Stimulated activated CD4-positive, alpha-beta T cell treated with anti-CD3 and anti-CD28 coated beads, TNF-alpha, amount 100 ng/mL, for 24 hours (primary cell): ENCODE data around the gene LTBP1.
A peak's percentile ranks its signal among the peaks of the same experiment; 100 is the strongest.
"Not testable (repeated sequence)": the region's sequence is repeated elsewhere in the genome, so short reads cannot be mapped to it uniquely, and the experiment has no call there.

ENCODE experiments used
- DNase-seq, 3 experiments: peaks; one replicate each; pipeline ENCODE4 v3.0.0-alpha.2; 2020; ENCODE audit warnings: low read depth in 3 of 3

Gene LTBP1

DNA sequence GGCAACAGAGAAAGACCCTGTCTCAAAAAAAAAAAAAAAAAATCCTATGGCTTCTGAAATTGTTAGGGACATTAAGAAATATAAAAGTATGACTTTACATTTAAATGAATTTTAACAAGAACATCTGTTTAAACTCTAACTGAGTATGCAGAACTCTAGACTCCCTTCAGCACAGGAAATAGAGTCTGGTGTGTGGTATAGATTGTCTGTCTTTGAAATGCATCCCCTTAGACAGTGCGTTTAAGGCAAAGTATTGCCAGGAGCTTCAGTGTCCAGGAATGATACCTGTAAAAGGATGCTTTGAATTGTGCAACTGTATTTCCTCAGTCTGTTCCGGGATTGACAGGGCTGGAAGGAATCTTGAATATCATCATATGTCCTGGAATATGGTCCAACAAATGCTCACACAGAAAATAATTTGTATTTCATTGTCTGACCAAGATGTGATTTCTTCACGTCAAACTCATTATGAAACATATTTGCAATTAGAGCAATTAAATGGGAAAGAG lies 396.7 kb downstream of the LTBP1 start:
- no peak for DNase-seq

- no peak for DNase-seq
Measured at GRCh38 chr2:33344230-33344629, 397.5 kb downstream of the LTBP1 start.

DNA sequence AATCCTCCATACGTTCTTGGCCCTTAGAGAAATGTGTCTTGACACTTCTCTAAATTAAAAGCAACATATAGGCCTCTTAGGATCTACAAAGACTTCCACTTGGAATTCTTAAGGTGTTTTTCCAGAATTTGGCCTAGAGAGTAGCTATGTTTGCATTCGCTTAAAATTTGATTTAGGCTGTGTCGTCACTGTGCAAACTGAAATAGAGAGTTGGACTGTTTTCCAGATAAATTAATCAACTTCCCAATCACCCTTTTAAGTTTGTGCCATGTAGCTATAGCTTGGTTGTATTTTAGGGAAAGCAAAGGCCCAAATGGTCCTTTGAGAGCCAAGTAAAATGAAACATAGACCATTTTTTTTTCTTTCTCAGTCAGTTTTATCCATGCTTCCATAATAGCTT lies 401.1 kb downstream of the LTBP1 start:
- DNase-seq = no peak

DNA sequence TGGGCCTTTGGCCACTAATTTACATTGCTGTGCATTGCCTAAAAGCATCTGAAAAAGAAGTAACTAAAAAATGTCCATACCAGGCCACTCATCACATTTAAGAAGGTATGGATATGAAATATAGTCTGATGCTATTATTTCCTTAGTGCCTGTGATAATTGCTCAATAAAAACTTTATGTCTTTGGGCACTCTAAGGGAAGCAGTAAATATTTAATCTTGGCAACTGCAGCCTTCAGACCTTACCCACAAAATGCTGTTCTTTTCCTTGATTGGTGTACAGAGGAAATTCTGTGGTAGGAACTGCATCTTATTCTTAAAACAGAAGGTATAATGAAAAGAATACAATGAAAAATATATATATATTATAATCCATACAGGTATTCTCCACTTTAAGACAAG lies 403.9 kb downstream of the LTBP1 start:
- DNase-seq = no peak

DNA sequence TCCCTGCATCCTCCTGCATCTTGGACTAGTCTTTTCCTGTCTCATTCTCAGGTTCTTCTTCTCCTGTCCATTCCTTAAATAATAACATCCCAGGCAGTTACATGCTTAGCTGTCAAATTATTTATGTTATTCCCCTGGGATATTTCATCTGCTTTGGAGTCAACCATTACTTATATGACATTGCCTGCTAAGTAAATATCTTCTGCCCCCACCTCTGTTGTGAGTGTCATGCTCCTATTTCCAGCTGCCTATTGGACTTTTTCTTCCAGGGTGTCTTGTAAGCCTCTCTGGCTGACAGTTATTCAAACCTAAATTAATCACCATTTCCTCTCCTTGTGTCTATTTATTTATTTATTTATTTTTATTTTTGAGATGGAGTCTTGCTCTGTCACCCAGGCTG lies 405.0 kb downstream of the LTBP1 start:
- no peak for DNase-seq

DNA sequence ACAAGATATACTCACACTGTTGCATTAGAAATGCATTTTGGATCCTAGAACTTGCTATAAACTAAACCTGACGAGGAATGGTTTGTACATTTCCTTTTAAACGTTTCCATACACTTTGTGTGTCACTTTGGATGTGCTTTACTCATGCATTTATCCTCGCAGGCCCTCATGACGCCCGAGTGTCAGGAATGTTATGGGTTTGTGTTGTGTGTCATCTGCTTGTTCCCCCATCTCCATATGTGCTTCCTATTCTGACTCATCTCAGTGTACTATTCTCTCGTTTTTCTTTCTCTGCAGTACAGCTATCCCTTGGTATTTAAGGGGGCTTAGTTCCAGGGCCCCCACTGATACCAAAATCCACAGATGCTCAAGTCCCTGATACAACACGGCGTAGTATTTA lies 408.2 kb downstream of the LTBP1 start:
- DNase-seq = no peak

GRCh38 chr2:33358878-33359277 lies 412.1 kb downstream of the LTBP1 start:
- DNase-seq = no peak

DNA sequence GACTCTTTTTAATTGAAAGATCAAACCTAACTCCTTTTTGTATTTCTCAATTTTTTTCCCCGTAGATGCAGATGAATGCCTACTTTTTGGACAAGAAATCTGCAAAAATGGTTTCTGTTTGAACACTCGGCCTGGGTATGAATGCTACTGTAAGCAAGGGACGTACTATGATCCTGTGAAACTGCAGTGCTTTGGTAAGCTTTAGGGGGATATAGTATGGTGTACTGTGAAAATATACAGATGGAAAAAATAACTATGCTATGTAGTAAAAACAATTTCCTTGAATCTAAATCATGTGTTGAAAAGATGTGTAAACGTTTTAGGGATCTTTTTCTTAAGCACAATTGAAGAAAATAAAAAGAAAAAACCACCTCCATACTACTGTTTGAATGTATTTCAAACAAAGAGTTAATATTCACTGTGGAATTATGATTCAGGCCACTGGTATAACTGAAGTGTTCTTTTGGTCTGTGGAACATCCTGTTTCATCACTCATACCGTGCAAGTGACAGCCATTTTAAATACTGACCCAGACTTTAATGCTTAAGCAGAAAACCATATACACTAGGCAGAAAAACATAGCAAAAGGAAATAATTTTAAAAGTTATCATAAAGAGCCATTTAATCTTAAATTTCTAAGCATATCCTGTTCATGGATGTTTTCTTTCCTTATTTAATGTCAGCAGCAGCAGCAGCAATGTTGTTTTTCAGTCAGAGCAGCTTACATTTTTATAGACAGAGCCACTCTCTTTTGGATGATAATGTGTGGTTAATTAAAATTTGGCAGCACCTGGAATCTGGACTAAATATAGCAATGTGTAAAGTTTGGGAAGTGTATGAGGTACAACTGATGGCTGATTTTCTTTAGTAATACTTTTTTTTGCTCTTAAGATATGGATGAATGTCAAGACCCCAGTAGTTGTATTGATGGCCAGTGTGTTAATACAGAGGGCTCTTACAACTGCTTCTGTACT lies 416.9 kb downstream of the LTBP1 start:
- DNase-seq = no peak

DNA sequence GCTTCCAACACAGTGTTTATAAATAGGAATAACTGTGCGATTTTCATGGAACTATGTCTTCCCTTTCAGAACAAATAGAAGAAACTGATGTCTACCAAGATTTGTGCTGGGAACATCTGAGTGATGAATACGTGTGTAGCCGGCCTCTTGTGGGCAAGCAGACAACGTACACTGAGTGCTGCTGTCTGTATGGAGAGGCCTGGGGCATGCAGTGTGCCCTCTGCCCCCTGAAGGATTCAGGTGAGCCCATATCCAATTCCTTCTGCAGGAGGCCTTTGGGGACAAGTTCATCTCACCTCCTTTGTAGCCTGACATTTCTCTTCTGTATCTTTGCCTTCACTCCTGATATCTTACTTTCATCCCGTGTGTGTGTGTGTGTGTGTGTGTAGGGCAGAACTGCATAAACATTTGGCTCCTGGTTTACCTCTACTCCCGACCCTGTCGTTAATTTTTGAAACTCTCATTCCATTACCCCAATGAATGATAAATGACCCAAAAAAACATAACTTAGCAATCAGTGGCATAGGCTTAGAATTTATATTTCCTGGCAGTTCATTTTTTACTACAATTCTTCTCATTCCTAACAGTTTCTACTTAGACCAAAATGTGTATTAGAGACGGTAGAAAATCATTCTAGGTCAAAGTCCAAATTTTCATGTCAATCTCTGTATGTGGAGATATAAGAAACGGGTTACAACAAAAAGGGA lies 418.7 kb downstream of the LTBP1 start:
- DNase-seq = no peak

GRCh38 chr2:33366473-33366872 lies 419.7 kb downstream of the LTBP1 start:
- no peak for DNase-seq

DNA sequence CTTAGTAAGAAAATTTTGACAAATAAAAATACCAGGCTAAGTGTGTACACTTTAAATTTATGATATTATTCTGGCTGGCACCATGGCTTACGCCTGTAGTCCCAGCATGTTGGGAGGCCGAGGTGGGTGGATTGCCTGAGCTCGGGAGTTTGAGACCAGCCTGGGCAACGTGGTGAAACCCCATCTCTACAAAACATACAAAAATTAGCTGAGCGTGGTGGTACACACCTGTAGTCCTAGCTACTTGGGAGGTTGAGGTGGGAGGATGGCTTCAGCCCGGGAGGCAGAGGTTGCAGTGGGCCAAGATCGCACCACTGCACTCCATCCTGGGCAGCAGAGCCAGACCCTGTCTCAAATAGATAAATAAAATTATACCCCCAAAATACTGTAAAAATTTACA lies 421.8 kb downstream of the LTBP1 start:
- not testable (repeated sequence) for DNase-seq

- DNase-seq = no peak
Measured at GRCh38 chr2:33369191-33369590, 422.4 kb downstream of the LTBP1 start.

DNA sequence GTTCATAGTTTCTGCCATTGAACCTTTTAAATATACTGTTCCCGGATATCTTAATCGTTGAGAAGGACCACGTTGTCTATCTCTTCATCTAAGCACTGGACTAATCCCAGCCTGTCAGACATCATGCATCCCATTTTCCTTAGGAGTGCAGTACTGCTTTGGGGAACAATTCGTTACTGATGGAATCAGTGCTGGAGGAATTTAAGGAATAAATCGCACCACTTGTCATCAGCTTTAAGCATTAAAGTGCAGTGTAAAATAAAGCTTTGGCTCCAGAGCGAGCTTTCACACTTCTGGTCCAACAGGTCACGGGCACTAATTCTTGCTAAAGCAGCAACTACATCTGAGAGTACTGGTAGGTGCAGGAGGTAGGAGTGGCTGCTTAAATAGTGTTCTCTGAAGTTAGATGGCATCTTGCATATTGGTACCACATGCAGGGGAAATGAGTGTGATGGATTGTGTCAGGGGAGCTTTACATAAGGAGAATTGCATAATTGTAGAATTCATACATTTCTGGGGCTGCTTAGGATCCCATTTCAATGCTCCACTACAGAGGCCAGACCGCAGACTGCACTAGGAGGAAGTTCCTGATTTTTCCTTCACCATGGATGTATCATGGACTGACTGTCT lies 424.0 kb downstream of the LTBP1 start:
- no peak for DNase-seq

GRCh38 chr2:33371304-33372090 lies 424.7 kb downstream of the LTBP1 start:
- DNase-seq = no peak

DNA sequence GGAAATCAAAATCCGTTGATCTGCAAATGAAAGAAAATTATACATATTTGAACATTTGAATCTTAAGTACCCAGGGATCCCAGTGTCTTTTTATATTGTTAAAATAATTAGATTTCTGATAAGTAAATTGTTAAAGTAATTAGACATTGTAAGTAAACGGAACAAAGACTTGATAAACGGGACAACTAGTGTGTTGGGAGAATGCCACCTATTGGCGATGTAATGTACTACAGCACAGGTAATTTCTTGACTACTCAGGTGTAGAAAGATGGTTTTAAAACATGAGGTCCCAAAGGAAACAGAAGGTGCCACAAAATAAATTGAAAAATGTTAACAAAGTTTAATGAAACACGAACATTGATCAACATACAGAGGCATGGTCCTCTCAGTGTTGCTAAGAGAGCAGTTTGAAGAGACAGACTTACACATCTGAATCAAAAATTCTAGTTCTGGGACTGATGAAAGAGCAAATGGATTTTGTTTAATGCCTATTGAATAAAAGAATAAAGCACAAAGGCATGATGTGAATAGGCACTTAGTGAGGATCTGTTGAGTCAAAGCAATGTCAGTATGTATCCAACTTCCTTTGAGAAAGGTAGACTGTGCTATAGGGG lies 426.3 kb downstream of the LTBP1 start:
- peak in 1 of 3 experiments; percentile 7 for DNase-seq

GRCh38 chr2:33373986-33374385 lies 427.2 kb downstream of the LTBP1 start:
- no peak for DNase-seq

- DNase-seq = no peak
Measured at GRCh38 chr2:33375054-33375453, 428.3 kb downstream of the LTBP1 start.

- DNase-seq = no peak
Measured at GRCh38 chr2:33377048-33377447, 430.3 kb downstream of the LTBP1 start.

DNA sequence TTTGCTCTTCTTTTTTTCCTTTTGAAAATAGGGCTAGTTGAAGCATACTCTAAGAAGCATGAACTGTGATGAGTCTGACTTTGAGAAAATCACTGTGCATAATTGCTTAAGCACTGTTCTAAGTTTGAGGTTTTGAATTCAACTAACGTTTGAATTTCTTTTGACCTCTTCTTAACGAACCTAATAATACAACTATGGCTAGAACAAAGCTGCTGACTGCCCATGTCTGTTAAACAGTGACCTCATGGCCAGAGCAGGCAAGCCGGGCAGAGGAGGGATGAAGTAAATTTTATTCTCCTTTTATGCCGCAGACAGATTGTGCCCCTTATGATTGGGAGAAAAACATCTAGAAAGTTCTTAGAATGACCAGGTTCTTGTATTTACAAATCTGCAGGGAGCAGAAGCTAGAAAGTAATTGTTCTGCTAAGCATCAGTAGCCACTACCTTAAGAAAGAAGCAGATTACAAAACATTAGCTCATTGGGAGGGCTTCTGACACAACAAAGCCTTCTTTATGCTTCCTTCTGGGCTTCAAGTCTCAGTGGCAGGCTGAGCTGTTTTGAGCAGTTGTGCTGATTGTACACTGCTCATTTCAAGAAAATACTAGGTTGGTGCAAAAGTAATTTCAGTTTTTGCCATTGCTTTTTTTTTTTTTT lies 431.9 kb downstream of the LTBP1 start:
- no peak for DNase-seq

GRCh38 chr2:33380001-33380609 lies 433.4 kb downstream of the LTBP1 start:
- DNase-seq = no peak
